Neural cell (in vitro differentiated cells): ENCODE measurements around the gene CTSF. TPM values are rescaled to one million over a fixed set of nuclear protein-coding genes. Genes with fewer than 3 reads are reported as not detected.

Experiments
- H2AFZ ChIP-seq: fragments of 200-600, 300-800 bp; sonication (generic), shearing (Covaris generic); 2 replicates; pipeline ENCODE4 v1.6.0; 2014; ENCODE audit warnings: low read depth, mild to moderate bottlenecking, antibody characterized with exemption, low read length, moderate library complexity
- H3F3A ChIP-seq: fragments of 200-600 bp; shearing (Covaris generic); 2 replicates; pipeline ENCODE4 v1.6.1; 2016; ENCODE audit warnings: mild to moderate bottlenecking, moderate library complexity, mixed read lengths, antibody characterized with exemption, low read length; ENCODE audit not compliant: insufficient read depth, poor library complexity, severe bottlenecking
- H3K27ac ChIP-seq: fragments of 200-600, 300-800 bp; sonication (generic), shearing (Covaris generic); 2 replicates; pipeline ENCODE4 v1.5.1; 2014; ENCODE audit warnings: mild to moderate bottlenecking, low read length, moderate library complexity
- H3K27me3 ChIP-seq: fragments of 300-800, 200-600 bp; sonication (generic), shearing (Covaris generic); 2 replicates; pipeline ENCODE4 v1.6.0; 2014; ENCODE audit warnings: mild to moderate bottlenecking, low read depth, low read length, moderate library complexity; ENCODE audit not compliant: insufficient read depth
- H3K36me3 ChIP-seq: fragments of 300-800, 200-600 bp; sonication (generic), shearing (Covaris generic); 2 replicates; pipeline ENCODE4 v1.5.1; 2014; ENCODE audit warnings: mild to moderate bottlenecking, antibody characterized with exemption, low read length, moderate library complexity; ENCODE audit not compliant: insufficient read depth
- H3K4me2 ChIP-seq: fragments of 300-800, 200-600 bp; sonication (generic), shearing (Covaris generic); 2 replicates; pipeline ENCODE4 v1.6.0; 2014; ENCODE audit warnings: mild to moderate bottlenecking, low read length
- H3K4me3 ChIP-seq: fragments of 300-800, 200-600 bp; sonication (generic), shearing (Covaris generic); 2 replicates; pipeline ENCODE4 v1.5.1; 2014; ENCODE audit warnings: mild to moderate bottlenecking, low read length, moderate library complexity
- H3K79me2 ChIP-seq: fragments of 200-600 bp; shearing (Covaris generic); replicated peaks from 2 replicates; pipeline ENCODE4 v1.6.0; 2014; ENCODE audit warnings: mild to moderate bottlenecking, low read length, moderate library complexity; ENCODE audit not compliant: insufficient read depth
- H3K9ac ChIP-seq: fragments of 300-800, 200-600 bp; sonication (generic), shearing (Covaris generic); 2 replicates; pipeline ENCODE4 v1.6.1; 2016; ENCODE audit warnings: mild to moderate bottlenecking, low read length, mixed read lengths
- H3K9me2 ChIP-seq: fragments of 200-600 bp; shearing (Covaris generic); 2 replicates; pipeline ENCODE4 v1.6.1; 2016; ENCODE audit warnings: mild to moderate bottlenecking, low read length, mixed read lengths; ENCODE audit not compliant: insufficient read depth
- H3K9me3 ChIP-seq: fragments of 200-600, 300-800 bp; sonication (generic), shearing (Covaris generic); 2 replicates; pipeline ENCODE4 v1.6.1; 2016; ENCODE audit warnings: mild to moderate bottlenecking, mixed run types, low read length, moderate library complexity, mixed read lengths
- H4K20me1 ChIP-seq: fragments of 200-600 bp; shearing (Covaris generic); 2 replicates; pipeline ENCODE4 v1.6.1; 2016; ENCODE audit warnings: mild to moderate bottlenecking, mixed run types; ENCODE audit not compliant: insufficient read depth
- CTCF ChIP-seq: fragments of 450-650 bp; IDR thresholded peaks from 2 replicates; pipeline ENCODE4 v1.5.1; 2014; ENCODE audit warnings: antibody characterized with exemption, mild to moderate bottlenecking, moderate library complexity; ENCODE audit not compliant: poor library complexity, severe bottlenecking
- EP300 ChIP-seq: fragments of 450-650 bp; conservative IDR thresholded peaks from 2 replicates; pipeline ENCODE4 v1.6.1; 2014; ENCODE audit warnings: antibody characterized with exemption, mild to moderate bottlenecking, moderate library complexity; ENCODE audit not compliant: poor library complexity, severe bottlenecking
- EZH2 ChIP-seq: fragments of 200-600, 300-800 bp; shearing (Covaris generic), sonication (generic); IDR thresholded peaks from 2 replicates; pipeline ENCODE4 v1.6.1; 2014; ENCODE audit warnings: antibody characterized with exemption, low read length, borderline replicate concordance, mild to moderate bottlenecking; ENCODE audit not compliant: insufficient read depth, poor library complexity, severe bottlenecking
- MXI1 ChIP-seq: fragments of 450-650 bp; conservative IDR thresholded peaks from 2 replicates; pipeline ENCODE4 v1.6.1; 2014; ENCODE audit warnings: antibody characterized with exemption, mild to moderate bottlenecking; ENCODE audit not compliant: poor library complexity, severe bottlenecking
- POLR2AphosphoS5 ChIP-seq: IDR thresholded peaks from 2 replicates; pipeline ENCODE4 v1.6.1; 2012
- RAD21 ChIP-seq: fragments of 450-650 bp; conservative IDR thresholded peaks from 2 replicates; pipeline ENCODE4 v1.6.1; 2014; ENCODE audit warnings: antibody characterized with exemption, mild to moderate bottlenecking, moderate library complexity
- REST ChIP-seq: IDR thresholded peaks from 2 replicates; pipeline ENCODE4 v1.6.1; 2012; ENCODE audit warnings: borderline replicate concordance
- SMC3 ChIP-seq: fragments of 450-650 bp; conservative IDR thresholded peaks from 2 replicates; pipeline ENCODE4 v1.6.1; 2014; ENCODE audit warnings: antibody characterized with exemption, mild to moderate bottlenecking, moderate library complexity; ENCODE audit not compliant: poor library complexity
- TAF1 ChIP-seq: IDR thresholded peaks from 2 replicates; pipeline ENCODE4 v1.6.1; 2012; ENCODE audit warnings: low read depth
- polyA plus RNA-seq: library from polyadenylated mRNA; depleted of rRNA; stranded (reverse); fragments of >200 nt; gene quantifications from 2 replicates; pipeline ENCODE4 v1.2.3, GENCODE V29; 2014

CTSF gene
- polyA plus RNA-seq, 1 donor from 2014 or later: 2.7 TPM

GRCh38 chr11:66531841-66532240 lies 36.6 kb downstream of the CTSF start:
- no peak for TF ChIP-seq EP300
- no peaks in the 10 kb centered on the region for H3K79me2 ChIP-seq
- no peaks in the 10 kb centered on the region for H3K9me3 ChIP-seq
- no peaks in the 10 kb centered on the region for H3K27me3 ChIP-seq
- H3K27ac ChIP-seq: no peak overlapping the region
- H3K9me2 ChIP-seq: no peaks in the 10 kb centered on the region
- H3K36me3 ChIP-seq: no peaks in the 10 kb centered on the region
- no peak overlapping the region for H2AFZ ChIP-seq
- no peak overlapping the region for H3K4me2 ChIP-seq
- H3F3A ChIP-seq: no peaks in the 10 kb centered on the region
- H3K4me3 ChIP-seq: no peak overlapping the region
- H4K20me1 ChIP-seq: no peaks in the 10 kb centered on the region
- no peak overlapping the region for H3K9ac ChIP-seq

GRCh38 chr11:66530927-66531709 lies 37.3 kb downstream of the CTSF start:
- Histone ChIP-seq H3K4me2 (no peak overlapping the region), H3K9me2 (no peaks in the 10 kb centered on the region), H4K20me1 (no peaks in the 10 kb centered on the region), H3F3A (no peaks in the 10 kb centered on the region), H3K9ac (no peak overlapping the region), H3K79me2 (no peaks in the 10 kb centered on the region), H3K4me3 (no peak overlapping the region), H3K27me3 (no peaks in the 10 kb centered on the region), H2AFZ (no peak overlapping the region), H3K27ac (no peak overlapping the region), H3K9me3 (no peaks in the 10 kb centered on the region), H3K36me3 (no peaks in the 10 kb centered on the region)
- TF ChIP-seq TAF1 (no peak), EP300 (no peak), REST (no peak), CTCF (no peak), EZH2 (no peak)

- Histone ChIP-seq H2AFZ (no peak overlapping the region), H3K79me2 (no peaks in the 10 kb centered on the region), H3K27me3 (no peaks in the 10 kb centered on the region), H3F3A (no peaks in the 10 kb centered on the region), H3K9me3 (no peaks in the 10 kb centered on the region), H3K9ac (no peak overlapping the region), H3K36me3 (no peaks in the 10 kb centered on the region), H3K27ac (no peak overlapping the region), H3K4me2 (no peak overlapping the region), H4K20me1 (no peaks in the 10 kb centered on the region), H3K9me2 (no peaks in the 10 kb centered on the region), H3K4me3 (no peak overlapping the region)
- TF ChIP-seq RAD21 (no peak), REST (no peak), CTCF (no peak), POLR2AphosphoS5 (no peak), EZH2 (no peak), EP300 (no peak), TAF1 (no peak), SMC3 (no peak), MXI1 (no peak)
Measured at GRCh38 chr11:66529655-66530054, 38.8 kb downstream of the CTSF start.
